Activated B cell treated with CpG ODN at 0.5 μM for 24 hours (primary cell): ENCODE results near the gene AP1M2. TPM values are rescaled to one million over a fixed set of nuclear protein-coding genes. Genes with fewer than 3 reads are reported as not detected.
A peak's percentile ranks its signal among the peaks of the same experiment; 100 is the strongest.
"Not testable (repeated sequence)": the region's sequence is repeated elsewhere in the genome, so short reads cannot be mapped to it uniquely, and the experiment has no call there.

ENCODE experiments used
- ATAC-seq: fragments of 200-7000 bp; cut with Tn5 transposase; one replicate; pipeline ENCODE4 v1.10.0; 2021; ENCODE audit warnings: low read depth, mild to moderate bottlenecking, moderate library complexity
- CTCF ChIA-PET: fragments of 350-600 bp; sonication (Branson Sonifier 250); formaldehyde crosslinking; loops from one replicate; lab custom pipeline; 2021; ENCODE audit warnings: antibody characterized with exemption; lab: Charles Lee
- POLR2A ChIA-PET: fragments of 350-600 bp; sonication (Branson Sonifier 250); formaldehyde crosslinking; loops from one replicate; lab custom pipeline; 2021; ENCODE audit warnings: antibody characterized with exemption; lab: Charles Lee
- DNase-seq: peaks from one replicate; pipeline ENCODE4 v3.0.0; 2022
- H3K27ac Mint-ChIP-seq: one replicate; pipeline ENCODE4 v1.8.0; 2020; ENCODE audit warnings: mixed read lengths
- H3K27me3 Mint-ChIP-seq: one replicate; pipeline ENCODE4 v1.8.0; 2021; ENCODE audit warnings: mixed read lengths
- H3K36me3 Mint-ChIP-seq: one replicate; pipeline ENCODE4 v1.8.0; 2021; ENCODE audit warnings: low read depth, mixed read lengths
- H3K4me1 Mint-ChIP-seq: one replicate; pipeline ENCODE4 v1.8.0; 2021; ENCODE audit warnings: mixed read lengths
- H3K4me3 Mint-ChIP-seq: one replicate; pipeline ENCODE4 v1.8.0; 2020; ENCODE audit warnings: mild to moderate bottlenecking, mixed read lengths
- H3K9me3 Mint-ChIP-seq: one replicate; pipeline ENCODE4 v1.8.0; 2020; ENCODE audit warnings: mixed read lengths
- intact Hi-C: fragments of 100-400 bp; cut with micrococcal nuclease; formaldehyde crosslinking; loops from one replicate; pipeline ENCODE4 v1.15.1; 2024
- total RNA-seq: library from RNA; stranded (reverse); gene quantifications from 2 replicates; pipeline ENCODE4 v1.2.3, GENCODE V29; 2022
- TF ChIP-seq, protein P1 (sequence below): fragments of 200-600 bp; IDR thresholded peaks from one replicate; pipeline ENCODE4 v1.8.0; 2022; ENCODE audit warnings: antibody characterized with exemption, mild to moderate bottlenecking

AP1M2 gene
- total RNA-seq, 1 donor from 2014 or later: not detected

DNA sequence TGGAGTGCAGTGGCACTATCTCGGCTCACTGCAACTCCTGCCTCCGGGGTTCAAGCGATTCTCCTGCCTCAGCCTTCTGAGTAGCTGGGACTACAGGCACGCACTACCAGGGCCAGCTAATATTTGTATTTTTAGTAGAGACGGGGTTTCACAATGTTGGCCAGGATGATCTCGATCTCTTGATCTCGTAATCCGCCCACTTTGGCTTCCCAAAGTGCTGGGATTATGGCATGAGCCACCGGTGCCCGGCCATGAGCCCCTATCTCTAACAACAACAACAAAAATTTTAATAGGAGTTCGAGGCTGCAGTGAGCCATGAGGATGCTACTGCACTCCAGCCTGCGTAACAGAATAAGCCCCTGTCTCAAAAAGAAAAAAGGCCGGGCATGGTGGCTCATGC lies 5.0 kb downstream of the AP1M2 start:
- peaks cover 16% of the 10 kb centered on the region for H3K4me1 Mint-ChIP-seq
- CTCF ChIA-PET: interaction anchor here (0.6 to 9.3 kb wide), 22 partner anchors 8 to 179 kb away, joined by 3 to 353 read pairs (median 4); partner anchors contain the start of genes CDC37 and QTRT1
- TF ChIP-seq, protein P1, sequence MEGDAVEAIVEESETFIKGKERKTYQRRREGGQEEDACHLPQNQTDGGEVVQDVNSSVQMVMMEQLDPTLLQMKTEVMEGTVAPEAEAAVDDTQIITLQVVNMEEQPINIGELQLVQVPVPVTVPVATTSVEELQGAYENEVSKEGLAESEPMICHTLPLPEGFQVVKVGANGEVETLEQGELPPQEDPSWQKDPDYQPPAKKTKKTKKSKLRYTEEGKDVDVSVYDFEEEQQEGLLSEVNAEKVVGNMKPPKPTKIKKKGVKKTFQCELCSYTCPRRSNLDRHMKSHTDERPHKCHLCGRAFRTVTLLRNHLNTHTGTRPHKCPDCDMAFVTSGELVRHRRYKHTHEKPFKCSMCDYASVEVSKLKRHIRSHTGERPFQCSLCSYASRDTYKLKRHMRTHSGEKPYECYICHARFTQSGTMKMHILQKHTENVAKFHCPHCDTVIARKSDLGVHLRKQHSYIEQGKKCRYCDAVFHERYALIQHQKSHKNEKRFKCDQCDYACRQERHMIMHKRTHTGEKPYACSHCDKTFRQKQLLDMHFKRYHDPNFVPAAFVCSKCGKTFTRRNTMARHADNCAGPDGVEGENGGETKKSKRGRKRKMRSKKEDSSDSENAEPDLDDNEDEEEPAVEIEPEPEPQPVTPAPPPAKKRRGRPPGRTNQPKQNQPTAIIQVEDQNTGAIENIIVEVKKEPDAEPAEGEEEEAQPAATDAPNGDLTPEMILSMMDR: no peak
- H3K4me3 Mint-ChIP-seq: no peak overlapping the region
- H3K27ac Mint-ChIP-seq: no peak overlapping the region
- POLR2A ChIA-PET: interaction anchor here (0.6 to 3.1 kb wide), 8 partner anchors 11 to 122 kb away, joined by 3 to 68 read pairs (median 6); partner anchors contain the start of gene QTRT1
- DNase-seq (no peak), ATAC-seq (no peak)
- H3K36me3 Mint-ChIP-seq: no peaks in the 10 kb centered on the region
- H3K27me3 Mint-ChIP-seq: no peaks in the 10 kb centered on the region
- H3K9me3 Mint-ChIP-seq: no peaks in the 10 kb centered on the region
- intact Hi-C loops: no loop called here

DNA sequence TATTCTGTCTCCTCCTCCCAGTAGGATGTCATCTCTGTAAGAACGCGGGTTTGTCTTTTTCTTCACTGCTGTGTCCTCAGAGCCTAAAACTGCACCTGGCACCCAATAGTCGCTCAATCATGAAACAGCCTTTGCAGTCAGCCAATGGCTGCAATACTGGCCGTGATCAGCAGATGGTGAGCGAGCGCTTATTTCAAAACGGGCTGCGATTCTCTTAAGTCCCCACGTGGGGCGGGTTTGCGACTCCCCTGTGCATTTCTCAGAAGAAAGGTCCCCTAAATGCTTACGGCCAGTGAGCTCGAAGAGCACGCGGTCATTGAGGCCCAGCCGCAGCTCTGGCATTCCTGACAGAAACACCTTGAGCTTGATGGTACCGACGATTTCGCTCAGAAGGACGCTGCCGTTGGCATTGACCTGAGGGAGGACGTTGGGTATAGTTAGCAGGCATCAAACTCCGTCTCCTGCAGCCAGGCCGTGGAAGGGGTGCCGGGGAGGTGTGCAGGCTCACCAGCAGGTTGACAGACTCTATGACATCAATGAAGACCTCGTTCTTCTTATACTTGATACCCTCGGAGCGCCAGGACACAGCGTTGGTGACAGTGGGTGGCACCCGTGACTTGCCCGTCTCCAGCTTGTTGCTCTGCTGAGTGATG lies 6.0 kb downstream of the AP1M2 start:
- H3K27ac Mint-ChIP-seq: no peak overlapping the region
- intact Hi-C loops: loop anchor here (1.0 kb wide), 4 partner anchors 23 to 118 kb away; no protein-coding TSS in a partner anchor
- peaks cover 16% of the 10 kb centered on the region for H3K4me1 Mint-ChIP-seq
- no peaks in the 10 kb centered on the region for H3K36me3 Mint-ChIP-seq
- no peaks in the 10 kb centered on the region for H3K27me3 Mint-ChIP-seq
- CTCF ChIA-PET: interaction anchor here (0.6 to 9.3 kb wide), 27 partner anchors 9 to 178 kb away, joined by 3 to 353 read pairs (median 4); partner anchors contain the start of genes CDC37 and QTRT1
- TF ChIP-seq, protein P1: peak; percentile 73
- no peaks in the 10 kb centered on the region for H3K9me3 Mint-ChIP-seq
- DNase-seq: peak; percentile 80
- H3K4me3 Mint-ChIP-seq: no peak overlapping the region
- POLR2A ChIA-PET: interaction anchor here (0.6 to 3.1 kb wide), 14 partner anchors 15 to 121 kb away, joined by 3 to 68 read pairs (median 5); partner anchors contain the start of genes KRI1 and QTRT1
- ATAC-seq: peak; percentile 100

DNA sequence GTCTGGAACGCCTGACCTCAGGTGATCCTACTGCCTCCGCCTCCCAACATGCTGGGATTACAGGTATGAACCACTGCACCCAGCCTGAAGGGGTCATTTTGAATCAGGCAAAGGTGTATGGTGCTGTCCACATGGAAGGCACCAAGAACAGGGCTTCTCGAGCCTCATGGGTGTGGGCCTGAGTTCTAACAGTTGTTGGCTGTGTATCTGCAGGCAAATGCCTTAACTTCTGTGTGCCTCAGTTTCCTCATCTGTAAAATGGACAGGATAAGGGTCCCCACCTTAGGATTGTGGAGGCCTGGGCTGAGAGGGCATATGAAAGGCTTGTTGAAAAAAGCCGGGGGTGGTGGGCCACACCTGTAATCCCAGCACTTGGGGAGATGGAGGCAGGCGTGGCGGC lies 9.2 kb downstream of the AP1M2 start:
- Mint-ChIP-seq H3K9me3 (no peaks in the 10 kb centered on the region), H3K4me3 (no peak overlapping the region), H3K27me3 (no peaks in the 10 kb centered on the region), H3K36me3 (no peaks in the 10 kb centered on the region), H3K4me1 (peaks cover 7% of the 10 kb centered on the region), H3K27ac (no peak overlapping the region)
- DNase-seq (no peak), ATAC-seq (no peak)
- TF ChIP-seq, protein P1: no peak
- CTCF ChIA-PET: interaction anchor here (9.3 kb wide), 1 partner anchor 68 kb away, joined by 353 read pairs; no protein-coding TSS in a partner anchor
- POLR2A ChIA-PET: no interaction called here
- intact Hi-C loops: no loop called here

DNA sequence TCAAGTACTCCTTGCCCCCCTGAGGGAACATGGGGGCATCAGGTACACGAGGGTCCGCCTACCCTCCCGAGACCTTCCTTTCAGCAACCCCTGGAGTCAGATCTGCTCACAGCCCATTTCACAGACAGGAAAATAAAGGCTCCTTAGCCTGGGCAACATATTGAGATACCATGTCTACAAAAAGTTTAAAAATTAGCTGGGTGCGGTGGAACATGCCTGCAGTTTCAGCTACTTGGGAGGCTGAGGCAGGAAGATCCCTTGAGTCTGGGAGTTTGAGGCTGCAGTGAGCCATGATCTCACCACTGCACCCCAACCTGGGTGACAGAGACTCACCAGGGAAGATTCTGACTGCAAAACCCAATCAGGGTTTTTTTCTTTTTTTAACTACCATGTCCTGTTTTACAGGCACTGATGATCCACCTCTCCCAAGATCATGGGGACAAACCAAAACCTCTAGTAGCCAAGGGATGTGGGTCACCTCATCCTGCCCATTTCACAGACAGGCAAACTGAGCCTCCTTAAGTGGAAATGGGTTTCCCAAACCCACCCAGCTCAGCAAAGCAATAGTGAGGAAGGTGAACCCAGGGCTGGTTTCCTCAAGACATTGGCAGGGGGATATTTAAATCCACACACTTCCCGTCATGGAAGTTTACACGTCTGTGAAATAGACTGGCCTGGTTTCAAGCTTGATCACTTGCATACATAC lies 11.9 kb downstream of the AP1M2 start:
- H3K36me3 Mint-ChIP-seq: no peaks in the 10 kb centered on the region
- CTCF ChIA-PET: no interaction called here
- no peak overlapping the region for H3K4me3 Mint-ChIP-seq
- no peak for ATAC-seq
- peaks cover 6% of the 10 kb centered on the region for H3K4me1 Mint-ChIP-seq
- no peak for DNase-seq
- no peak overlapping the region for H3K27ac Mint-ChIP-seq
- intact Hi-C loops: no loop called here
- no peaks in the 10 kb centered on the region for H3K27me3 Mint-ChIP-seq
- H3K9me3 Mint-ChIP-seq: no peaks in the 10 kb centered on the region
- TF ChIP-seq, protein P1: no peak
- POLR2A ChIA-PET: interaction anchor here (0.6 to 1.1 kb wide), 4 partner anchors 9 to 473 kb away, joined by 3 to 5 read pairs (median 4); partner anchors contain the start of gene KRI1

DNA sequence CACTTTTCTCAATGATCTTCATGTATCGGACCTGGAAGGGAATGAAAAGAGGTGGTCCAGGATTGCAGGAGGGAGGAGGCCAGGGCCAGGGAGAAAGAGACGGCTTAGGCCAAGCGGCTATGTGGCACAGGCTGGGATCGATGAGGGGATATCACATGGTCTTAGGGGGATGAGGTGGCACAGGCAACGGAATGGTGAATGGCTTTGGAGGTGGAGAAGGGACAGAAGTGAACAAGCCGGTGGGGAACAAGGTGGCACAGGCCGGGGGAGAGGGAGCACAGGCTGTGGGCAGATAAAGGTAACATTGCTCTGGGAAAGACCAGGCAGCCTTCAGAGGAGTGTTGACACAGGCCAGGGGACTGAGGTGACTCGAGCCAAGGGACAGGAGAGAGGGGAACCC lies 12.7 kb downstream of the AP1M2 start:
- no peaks in the 10 kb centered on the region for H3K27me3 Mint-ChIP-seq
- ATAC-seq (no peak), DNase-seq (no peak)
- H3K36me3 Mint-ChIP-seq: no peaks in the 10 kb centered on the region
- POLR2A ChIA-PET: no interaction called here
- CTCF ChIA-PET: no interaction called here
- peaks cover 8% of the 10 kb centered on the region for H3K4me1 Mint-ChIP-seq
- H3K4me3 Mint-ChIP-seq: no peak overlapping the region
- intact Hi-C loops: no loop called here
- TF ChIP-seq, protein P1: no peak
- H3K27ac Mint-ChIP-seq: no peak overlapping the region
- H3K9me3 Mint-ChIP-seq: no peaks in the 10 kb centered on the region

DNA sequence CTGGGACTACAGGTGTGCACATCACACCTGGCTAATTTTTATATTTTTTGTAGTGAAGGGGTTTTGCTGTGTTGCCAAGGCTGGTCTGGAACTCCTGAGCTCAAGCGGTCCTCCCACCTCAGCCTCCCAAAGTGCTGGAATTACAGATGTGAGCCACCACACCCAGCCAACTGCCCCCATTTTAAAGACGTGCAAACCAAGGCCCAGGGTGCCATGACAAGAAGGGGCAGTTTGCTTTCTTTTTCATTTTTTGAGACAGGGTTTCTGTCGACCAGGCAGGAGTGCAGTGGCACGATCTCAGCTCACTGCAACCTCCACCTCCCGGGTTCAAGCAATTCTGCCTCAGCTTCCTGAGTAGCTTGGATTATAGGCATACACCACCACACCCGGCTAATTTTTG lies 13.3 kb downstream of the AP1M2 start:
- H3K36me3 Mint-ChIP-seq, H3K4me3 Mint-ChIP-seq, ATAC-seq, H3K27me3 Mint-ChIP-seq, H3K9me3 Mint-ChIP-seq, POLR2A ChIA-PET, intact Hi-C loops, DNase-seq, H3K27ac Mint-ChIP-seq: not testable (repeated sequence)
- peaks cover 14% of the 10 kb centered on the region for H3K4me1 Mint-ChIP-seq
- CTCF ChIA-PET: interaction anchor here (0.6 kb wide), 1 partner anchor 300 kb away, joined by 3 read pairs; no protein-coding TSS in a partner anchor
